ENCODE measurements around the gene IQSEC2. TPM values are rescaled to one million over a fixed set of nuclear protein-coding genes. Genes with fewer than 3 reads are reported as not detected.

Gene IQSEC2
- total RNA-seq, 1 experiment from 2014 or later = 19.8 TPM

- intact Hi-C loops (cut with micrococcal nuclease) = loop anchor here (2.0 to 5.0 kb wide), 2 partner anchors 33 to 189 kb away; partner anchors contain the start of gene IQSEC2
- ChIA-PET CTCF (interaction anchor here (0.8 to 1.9 kb wide), 4 partner anchors 9 to 36 kb away, joined by 3 to 6 read pairs (median 4); no protein-coding TSS in a partner anchor), POLR2A (interaction anchor here (1.6 to 2.0 kb wide), 2 partner anchors 10 to 23 kb away, joined by 3 to 6 read pairs; partner anchors contain the start of gene KDM5C)
- Mint-ChIP-seq H3K4me1 (ENCODE audit: insufficient read depth, unreplicated experiment) (no peaks in the 10 kb centered on the region), H3K27me3 (ENCODE audit: insufficient read depth, unreplicated experiment) (peaks cover 28% of the 10 kb centered on the region), H3K27ac (ENCODE audit: low read depth, unreplicated experiment) (no peak overlapping the region), H3K9me3 (ENCODE audit: unreplicated experiment) (no peaks in the 10 kb centered on the region), H3K4me3 (ENCODE audit: unreplicated experiment) (no peak overlapping the region), H3K36me3 (ENCODE audit: insufficient read depth, unreplicated experiment) (peaks cover 5% of the 10 kb centered on the region)
- no TSS peak for BruUV-seq (replicated peaks)
- TF ChIP-seq CTCF (IDR thresholded peaks at IDR 0.05; ENCODE audit: unreplicated experiment) = no peak
- no peak for DNase-seq (ENCODE audit: unreplicated experiment)
Measured at GRCh38 chrX:53247928-53248327, 33.5 kb downstream of the IQSEC2 start.

- intact Hi-C loops (cut with micrococcal nuclease) = loop anchor here (5.0 kb wide), 1 partner anchor 191 kb away; no protein-coding TSS in a partner anchor
- H3K27me3 Mint-ChIP-seq (ENCODE audit: insufficient read depth, unreplicated experiment) = peaks cover 21% of the 10 kb centered on the region
- ChIA-PET CTCF (interaction anchor here (0.6 to 1.7 kb wide), 4 partner anchors 38 to 77 kb away, joined by 3 to 9 read pairs (median 4); no protein-coding TSS in a partner anchor), POLR2A (interaction anchor here (1.6 to 2.0 kb wide), 2 partner anchors 11 to 21 kb away, joined by 3 to 6 read pairs; partner anchors contain the start of gene KDM5C)
- H3K36me3 Mint-ChIP-seq (ENCODE audit: insufficient read depth, unreplicated experiment) = peaks cover 18% of the 10 kb centered on the region
- H3K9me3 Mint-ChIP-seq (ENCODE audit: unreplicated experiment) = no peaks in the 10 kb centered on the region
- TF ChIP-seq CTCF (IDR thresholded peaks at IDR 0.05; ENCODE audit: unreplicated experiment) = no peak
- H3K4me3 Mint-ChIP-seq (ENCODE audit: unreplicated experiment) = no peak overlapping the region
- no peak overlapping the region for H3K27ac Mint-ChIP-seq (ENCODE audit: low read depth, unreplicated experiment)
- no TSS peak for BruUV-seq (replicated peaks)
- no peaks in the 10 kb centered on the region for H3K4me1 Mint-ChIP-seq (ENCODE audit: insufficient read depth, unreplicated experiment)
- no peak for DNase-seq (ENCODE audit: unreplicated experiment)
Measured at GRCh38 chrX:53246231-53246630, 35.2 kb downstream of the IQSEC2 start.

- no peak overlapping the region for H3K27ac Mint-ChIP-seq (ENCODE audit: low read depth, unreplicated experiment)
- ChIA-PET CTCF (interaction anchor here (0.5 to 1.4 kb wide), 12 partner anchors 8 to 1794 kb away, joined by 3 to 6 read pairs (median 3); no protein-coding TSS in a partner anchor), POLR2A (interaction anchor here (1.4 kb wide), 1 partner anchor 19 kb away, joined by 5 read pairs; no protein-coding TSS in a partner anchor)
- H3K9me3 Mint-ChIP-seq (ENCODE audit: unreplicated experiment) = no peaks in the 10 kb centered on the region
- BruUV-seq (replicated peaks) = no TSS peak
- no peak for DNase-seq (ENCODE audit: unreplicated experiment)
- H3K4me3 Mint-ChIP-seq (ENCODE audit: unreplicated experiment) = no peak overlapping the region
- peaks cover 20% of the 10 kb centered on the region for H3K36me3 Mint-ChIP-seq (ENCODE audit: insufficient read depth, unreplicated experiment)
- H3K4me1 Mint-ChIP-seq (ENCODE audit: insufficient read depth, unreplicated experiment) = no peaks in the 10 kb centered on the region
- peaks cover 21% of the 10 kb centered on the region for H3K27me3 Mint-ChIP-seq (ENCODE audit: insufficient read depth, unreplicated experiment)
- intact Hi-C loops (cut with micrococcal nuclease) = loop anchor here (5.0 kb wide), 1 partner anchor 193 kb away; no protein-coding TSS in a partner anchor
- peak; percentile 33 for TF ChIP-seq CTCF (IDR thresholded peaks at IDR 0.05; ENCODE audit: unreplicated experiment)
Measured at GRCh38 chrX:53244610-53245009, 36.8 kb downstream of the IQSEC2 start.

GRCh38 chrX:53242310-53242709 is 39.1 kb downstream of the IQSEC2 start:
- no peak overlapping the region for H3K4me3 Mint-ChIP-seq (ENCODE audit: unreplicated experiment)
- H3K4me1 Mint-ChIP-seq (ENCODE audit: insufficient read depth, unreplicated experiment) = no peaks in the 10 kb centered on the region
- no peaks in the 10 kb centered on the region for H3K9me3 Mint-ChIP-seq (ENCODE audit: unreplicated experiment)
- CTCF ChIA-PET = interaction anchor here (0.9 kb wide), 1 partner anchor 90 kb away, joined by 3 read pairs; no protein-coding TSS in a partner anchor
- DNase-seq (ENCODE audit: unreplicated experiment) = no peak
- no peak overlapping the region for H3K27ac Mint-ChIP-seq (ENCODE audit: low read depth, unreplicated experiment)
- no TSS peak for BruUV-seq (replicated peaks)
- peaks cover 32% of the 10 kb centered on the region for H3K27me3 Mint-ChIP-seq (ENCODE audit: insufficient read depth, unreplicated experiment)
- peaks cover 30% of the 10 kb centered on the region for H3K36me3 Mint-ChIP-seq (ENCODE audit: insufficient read depth, unreplicated experiment)
- POLR2A ChIA-PET = no interaction called here
- intact Hi-C loops (cut with micrococcal nuclease) = no loop called here
- no peak for TF ChIP-seq CTCF (IDR thresholded peaks at IDR 0.05; ENCODE audit: unreplicated experiment)

Measured in MCF 10A (cell line).